DMS 273 (cell line): Measurements from ENCODE around the gene P2RX7.
A peak's percentile ranks its signal among the peaks of the same experiment; 100 is the strongest.
"Not testable (repeated sequence)": the region's sequence is repeated elsewhere in the genome, so short reads cannot be mapped to it uniquely, and the experiment has no call there.

Experiments
- DNase-seq: peaks from one replicate; lab custom pipeline; 2025; ENCODE audit not compliant: unreplicated experiment; lab: John Stamatoyannopoulos, UW

The P2RX7 gene

GRCh38 chr12:121226871-121227270, 94.2 kb downstream of the P2RX7 start:
- not testable (repeated sequence) for DNase-seq

GRCh38 chr12:121227294-121227693, 94.6 kb downstream of the P2RX7 start:
- DNase-seq, result no peak

GRCh38 chr12:121228919-121229665, 96.4 kb downstream of the P2RX7 start:
- no peak for DNase-seq

GRCh38 chr12:121229826-121230537, 97.3 kb downstream of the P2RX7 start:
- DNase-seq, result peak; percentile 78

GRCh38 chr12:121230538-121230907, 97.8 kb downstream of the P2RX7 start:
- no peak for DNase-seq

GRCh38 chr12:121232163-121232562, 99.5 kb downstream of the P2RX7 start:
- no peak for DNase-seq

- DNase-seq, result no peak
These were observed 100.4 kb downstream of the P2RX7 start for GRCh38 chr12:121232977-121233627.

GRCh38 chr12:121233628-121234020, 100.9 kb downstream of the P2RX7 start:
- no peak for DNase-seq

- no peak for DNase-seq
These were observed 104.1 kb downstream of the P2RX7 start for GRCh38 chr12:121236776-121237175.

- no peak for DNase-seq
These were observed 104.7 kb downstream of the P2RX7 start for GRCh38 chr12:121237415-121237814.
